Epidermal melanocyte (primary cell): Measurements from ENCODE around the gene SMKR1.
A peak's percentile ranks its signal among the peaks of the same experiment; 100 is the strongest.
"Not testable (repeated sequence)": the region's sequence is repeated elsewhere in the genome, so short reads cannot be mapped to it uniquely, and the experiment has no call there.

ENCODE experiments used
- DNase-seq: peaks from one replicate; pipeline ENCODE4 v3.0.0; 2011; ENCODE audit warnings: low spot score; ENCODE audit not compliant: insufficient read length

SMKR1 gene

GRCh38 chr7:129525225-129525862 is 23.0 kb downstream of the SMKR1 start:
- no peak for DNase-seq

- no peak for DNase-seq
Observed at GRCh38 chr7:129529643-129530042, 27.3 kb downstream of the SMKR1 start.

GRCh38 chr7:129530795-129531391 is 28.6 kb downstream of the SMKR1 start:
- no peak for DNase-seq

DNA sequence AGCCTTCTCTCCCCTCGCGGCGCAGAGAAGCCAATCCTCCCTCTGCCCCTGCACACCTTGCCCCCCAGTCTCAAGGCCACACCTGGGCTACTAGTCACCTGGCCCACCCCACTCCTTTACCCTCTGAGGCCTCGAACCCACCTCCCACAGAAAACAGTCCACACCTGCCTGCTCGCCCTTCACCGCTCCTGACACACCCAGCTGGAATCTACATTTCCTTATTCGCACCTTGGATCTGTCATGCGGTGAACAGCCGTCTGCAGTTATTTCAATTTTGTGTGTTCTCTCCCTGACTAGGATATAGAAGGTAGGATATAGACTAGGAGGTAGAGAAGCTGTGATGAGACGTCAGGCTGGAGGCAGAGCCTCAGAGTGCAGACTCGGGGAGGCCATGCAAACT is 29.4 kb downstream of the SMKR1 start:
- no peak for DNase-seq

DNA sequence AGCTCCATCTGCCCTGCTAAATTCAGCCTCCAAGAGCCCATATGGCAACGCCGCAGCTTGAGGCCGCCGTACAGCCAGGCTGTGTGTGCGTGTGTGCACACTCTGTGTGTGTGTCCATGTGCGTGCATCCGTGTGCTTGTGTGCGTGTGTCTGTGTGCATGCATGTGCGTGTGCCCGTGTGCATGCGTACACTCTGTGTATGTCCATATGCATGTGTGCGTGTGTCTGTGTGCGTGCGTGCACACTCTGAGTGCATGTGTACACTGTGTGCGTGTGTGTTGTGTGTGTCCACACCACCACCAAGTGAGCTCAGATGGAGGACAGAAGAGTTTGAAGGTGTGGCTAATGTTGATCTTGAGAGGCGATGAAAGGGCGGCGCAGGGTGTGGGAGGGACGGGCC is 30.0 kb downstream of the SMKR1 start:
- DNase-seq, result no peak

DNA sequence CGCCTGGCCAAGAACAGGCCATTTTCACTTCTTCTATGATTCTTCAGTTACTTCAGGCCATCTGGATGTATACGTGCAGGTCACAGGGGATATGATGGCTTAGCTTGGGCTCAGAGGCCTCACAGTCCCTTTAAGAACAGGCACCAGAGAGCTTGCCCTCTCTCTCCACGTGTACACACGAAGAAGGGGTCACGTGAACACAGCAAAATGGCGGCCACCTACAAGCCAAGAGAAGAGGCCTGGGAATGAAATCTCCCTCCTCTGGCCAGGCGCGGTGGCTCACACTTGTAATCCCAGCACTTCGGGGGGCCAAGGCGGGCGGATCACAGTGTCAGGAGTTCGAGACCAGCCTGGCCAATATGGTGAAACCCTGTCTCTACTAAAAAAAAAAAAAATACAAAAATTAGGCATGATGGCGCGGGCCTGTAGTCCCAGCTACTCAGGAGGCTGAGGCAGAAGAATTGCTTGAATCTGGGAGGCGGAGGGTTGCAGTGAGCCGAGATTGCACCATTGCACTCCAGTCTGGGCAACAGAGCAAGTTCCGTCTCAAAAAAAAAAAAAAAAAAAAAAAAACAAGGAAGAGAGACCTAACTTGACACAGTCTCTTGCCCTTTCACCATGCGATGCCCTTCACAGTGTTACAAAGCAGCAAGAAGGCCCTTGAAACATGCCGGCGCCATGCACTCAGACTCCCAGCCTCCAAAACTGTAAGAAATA is 32.4 kb downstream of the SMKR1 start:
- DNase-seq, result not testable (repeated sequence)

DNA sequence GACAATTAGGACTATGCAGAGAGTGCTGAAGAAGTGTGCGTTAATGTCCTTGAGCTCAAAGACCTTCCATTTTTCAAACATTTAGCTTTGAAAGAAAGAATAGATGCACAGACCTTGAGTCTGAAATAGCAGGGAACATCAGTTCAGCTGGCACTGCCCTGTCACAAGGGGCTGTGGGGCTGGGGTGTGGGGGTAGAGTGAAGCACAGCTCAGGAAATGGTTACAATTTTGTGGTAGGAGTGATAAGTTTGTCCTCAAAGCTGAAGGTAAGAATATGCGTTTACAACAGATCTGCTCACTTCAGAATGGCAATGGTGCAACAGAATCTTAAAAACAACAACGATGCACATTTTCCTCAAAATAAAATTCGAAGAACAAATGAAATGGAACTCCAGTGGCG is 33.6 kb downstream of the SMKR1 start:
- no peak for DNase-seq

DNA sequence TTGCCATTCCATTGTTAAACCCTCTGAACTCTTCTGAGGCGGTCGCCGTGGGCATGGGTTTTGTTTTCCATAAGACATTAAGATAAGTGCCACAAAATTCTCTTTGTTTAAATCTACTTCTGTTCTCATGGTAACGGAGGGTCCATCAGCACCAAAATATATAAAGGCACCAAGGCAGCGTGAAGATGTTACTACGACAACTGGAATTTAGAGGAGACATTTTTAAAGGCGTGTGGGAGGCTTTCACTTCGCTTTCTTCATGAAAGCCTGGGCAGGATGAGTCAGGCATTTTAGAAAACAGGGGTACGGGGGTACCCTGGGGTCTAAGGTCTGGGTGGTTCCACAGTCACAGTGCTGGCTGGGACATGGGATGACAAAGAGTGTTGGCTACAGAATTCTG is 34.0 kb downstream of the SMKR1 start:
- DNase-seq, result no peak

GRCh38 chr7:129538790-129539189 is 36.5 kb downstream of the SMKR1 start:
- DNase-seq, result no peak

GRCh38 chr7:129540340-129540739 is 38.0 kb downstream of the SMKR1 start:
- DNase-seq, result no peak

GRCh38 chr7:129544700-129545099 is 42.4 kb downstream of the SMKR1 start:
- no peak for DNase-seq

DNA sequence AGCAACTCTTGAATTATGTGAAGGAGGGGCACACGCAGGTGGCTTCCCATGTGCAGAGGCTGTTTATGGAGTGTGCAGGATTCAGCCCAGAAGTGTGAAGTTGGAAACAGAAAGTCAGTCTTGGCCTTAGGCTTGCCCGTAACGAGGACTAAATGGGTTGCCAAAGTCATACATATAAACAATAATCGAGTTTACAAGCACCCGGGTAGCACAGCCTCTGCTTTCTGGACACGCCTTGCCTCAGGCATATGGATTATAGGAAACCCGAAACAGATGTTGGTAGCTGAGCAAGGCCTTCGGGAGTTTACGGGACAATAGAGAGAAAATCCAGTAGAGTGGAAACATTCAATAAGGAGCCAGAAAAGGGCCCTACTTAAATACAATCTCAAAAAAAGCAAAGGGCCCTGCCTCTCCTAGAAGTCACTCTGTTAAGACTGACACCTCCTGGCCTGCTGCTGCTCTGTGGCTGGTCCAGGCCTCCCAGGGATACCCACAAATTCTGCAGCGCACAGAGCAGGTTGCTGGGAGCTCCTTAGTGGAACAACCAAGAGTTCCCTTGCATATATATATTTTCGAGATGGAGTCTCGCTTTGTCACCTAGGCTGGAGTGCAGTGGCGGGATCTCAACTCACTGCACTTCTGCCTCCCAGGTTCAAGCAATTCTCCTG is 48.5 kb downstream of the SMKR1 start:
- peak; percentile 57 for DNase-seq

DNA sequence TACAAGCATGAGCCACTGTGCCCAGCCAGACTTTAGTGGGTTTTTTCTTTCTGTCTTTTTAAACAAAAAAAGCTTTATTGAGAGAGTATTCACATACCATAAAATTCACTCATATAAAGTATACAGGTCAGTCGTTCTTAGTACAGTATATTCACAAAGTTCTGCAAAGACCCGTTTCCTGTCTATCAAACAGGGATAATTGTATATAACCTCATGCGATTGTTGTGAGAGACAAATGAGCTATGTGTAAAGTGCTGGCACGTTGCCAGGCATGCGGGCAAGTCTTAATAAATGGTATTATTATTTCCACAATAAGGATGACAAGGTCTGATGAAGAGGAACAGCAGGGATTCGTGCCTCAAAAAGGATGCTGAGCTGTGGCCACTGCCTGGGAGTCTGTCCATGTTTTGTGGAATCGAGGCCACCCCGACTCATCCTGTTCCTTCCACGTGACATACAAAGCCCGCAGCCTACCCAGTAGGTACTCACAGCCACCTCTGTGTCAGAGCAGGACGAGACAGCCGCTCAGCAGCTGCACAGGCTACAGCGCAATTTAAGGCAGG is 51.6 kb downstream of the SMKR1 start:
- no peak for DNase-seq

DNA sequence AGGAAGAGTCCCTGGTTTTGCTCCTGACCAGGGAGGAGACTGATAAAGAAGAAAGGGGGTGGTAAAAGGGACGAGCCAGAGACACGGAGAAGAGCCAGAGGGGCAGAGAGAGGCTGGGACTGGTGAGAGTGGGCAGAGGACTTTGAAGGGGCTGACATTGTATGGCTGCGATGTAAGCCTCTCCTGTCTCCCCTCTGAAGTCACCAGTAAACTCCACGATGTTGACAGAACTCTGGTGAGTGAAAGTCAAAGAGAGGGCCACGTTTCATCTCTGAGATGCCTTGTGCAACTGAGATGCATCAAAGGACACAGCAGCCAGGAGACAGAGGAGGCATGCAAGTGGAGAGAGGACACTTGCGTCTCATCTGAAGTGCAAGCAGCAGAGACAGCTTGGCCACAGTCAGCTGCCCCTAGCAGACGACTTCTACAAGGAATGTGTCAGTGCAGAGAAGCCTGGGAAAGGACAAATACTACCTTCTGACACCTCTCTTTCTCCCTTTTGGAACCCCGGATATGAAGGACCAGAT is 54.3 kb downstream of the SMKR1 start:
- DNase-seq, result no peak

DNA sequence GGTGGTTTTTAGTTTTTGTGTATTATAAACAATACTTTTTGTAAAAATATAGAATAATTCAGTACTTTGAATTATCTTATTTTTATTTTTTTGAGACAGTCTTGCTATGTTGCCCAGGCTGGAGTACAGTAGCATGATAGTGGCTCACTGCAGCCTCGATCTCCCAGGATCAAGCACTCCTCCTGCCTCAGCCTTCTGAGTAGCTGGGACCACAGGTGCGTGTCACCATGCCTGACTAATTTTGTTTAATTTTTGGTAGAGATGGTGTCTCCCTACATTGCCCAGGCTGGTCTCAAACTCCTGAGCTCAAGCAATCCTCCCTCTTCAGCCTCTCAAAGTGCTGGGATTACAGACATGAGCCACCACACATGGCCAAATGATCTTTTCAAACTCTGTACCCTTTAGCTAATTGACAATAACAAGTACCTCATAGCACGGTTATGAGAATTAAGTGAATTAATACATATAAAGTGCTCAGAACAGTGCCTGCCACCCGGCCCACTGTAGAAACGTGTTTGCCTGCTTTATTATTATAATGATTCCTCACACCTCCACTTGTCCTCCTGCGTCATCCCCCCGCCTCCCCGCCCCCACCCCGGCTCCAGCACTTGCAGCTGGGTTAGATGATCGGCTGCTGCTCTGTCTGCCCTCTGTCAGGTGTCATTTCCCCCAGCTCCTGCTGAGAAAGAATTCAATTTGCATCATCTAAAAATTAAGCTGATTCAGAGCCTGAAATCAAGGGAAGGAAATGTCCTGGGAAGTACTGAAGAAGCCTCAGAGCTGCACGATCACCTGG is 55.6 kb downstream of the SMKR1 start:
- DNase-seq, result no peak

- no peak for DNase-seq
Observed at GRCh38 chr7:129559564-129559963, 57.2 kb downstream of the SMKR1 start.

DNA sequence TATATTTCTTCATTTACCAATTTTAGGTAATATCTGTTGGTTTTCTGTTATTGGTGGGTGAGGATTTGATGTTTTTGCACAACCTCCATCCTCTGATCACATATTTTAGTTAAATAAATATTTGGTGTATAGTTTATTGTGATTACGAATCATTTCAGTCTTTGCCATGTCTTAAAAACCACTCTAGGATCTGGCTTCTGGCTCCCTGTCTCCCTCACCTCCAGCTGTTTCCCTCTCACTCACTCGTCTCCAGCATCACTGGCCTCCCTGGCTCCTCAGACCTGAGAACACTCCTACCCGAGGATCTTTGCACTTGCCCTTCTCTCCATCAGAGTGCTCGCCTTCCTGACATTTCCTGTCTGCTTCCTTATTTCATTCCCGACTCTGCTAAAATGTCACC is 58.5 kb downstream of the SMKR1 start:
- DNase-seq, result no peak

DNA sequence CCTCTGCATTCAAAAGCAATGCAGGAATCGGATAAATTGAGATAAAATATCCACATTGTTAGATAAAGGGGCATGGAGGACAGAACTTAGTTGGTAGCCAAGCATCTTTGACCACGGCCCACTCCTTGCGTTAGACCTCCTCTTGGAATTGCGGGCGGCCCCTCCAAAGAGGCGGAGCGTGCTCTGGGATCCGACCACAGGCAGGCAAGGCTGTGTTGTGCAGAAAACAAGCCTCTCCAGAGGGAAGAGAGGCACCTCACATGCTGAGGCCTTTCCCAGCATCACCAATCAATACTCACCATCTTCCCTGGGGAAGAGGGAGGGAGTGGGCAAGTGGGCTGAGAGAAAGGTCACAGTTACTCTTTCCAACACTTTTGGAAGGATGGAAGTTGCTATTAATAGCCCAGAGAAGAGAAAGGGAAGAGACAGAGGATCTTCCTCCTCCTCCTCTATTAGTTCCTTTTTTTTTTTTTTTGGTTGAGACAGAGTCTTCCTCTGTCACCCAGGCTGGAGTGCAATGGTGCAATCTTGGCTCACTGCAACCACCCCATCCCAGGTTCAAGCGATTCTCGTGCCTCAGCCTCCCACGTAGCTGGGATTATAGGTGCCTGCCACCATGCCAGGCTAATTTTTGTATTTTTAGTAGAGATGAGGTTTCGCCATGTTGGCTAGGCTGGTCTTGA is 59.5 kb downstream of the SMKR1 start:
- DNase-seq, result no peak
